HL-60 (cell line): ENCODE results near the gene WDR26.

ENCODE experiments used
- DNase-seq, 2 experiments: peaks; one replicate each; pipeline ENCODE4 v3.0.0-alpha.2; 2010 to 2020; ENCODE audit warnings: low read depth in 1 of 2, low spot score in 1 of 2
- H3K27ac ChIP-seq: fragments of 250-450 bp; sonication (Bioruptor Pico); replicated peaks from 2 replicates; pipeline ENCODE4 v1.5.1; 2020; ENCODE audit warnings: mild to moderate bottlenecking, moderate library complexity
- H3K27me3 ChIP-seq: fragments of 250-450 bp; sonication (Bioruptor Pico); 2 replicates; pipeline ENCODE4 v1.5.1; 2021; ENCODE audit warnings: mild to moderate bottlenecking, moderate library complexity; ENCODE audit not compliant: insufficient read depth, poor library complexity, severe bottlenecking
- H3K4me3 ChIP-seq: replicated peaks from 2 replicates; pipeline ENCODE4 v1.5.1; 2011; ENCODE audit warnings: mild to moderate bottlenecking, control low read depth, low read length; ENCODE audit not compliant: insufficient read depth
- GABPA ChIP-seq: IDR thresholded peaks from 2 replicates; pipeline ENCODE4 v1.6.1; 2012; ENCODE audit warnings: low read depth
- POLR2AphosphoS5 ChIP-seq: IDR thresholded peaks from 2 replicates; pipeline ENCODE4 v1.6.1; 2012; ENCODE audit warnings: low read depth
- REST ChIP-seq: IDR thresholded peaks from 2 replicates; pipeline ENCODE4 v1.6.1; 2012; ENCODE audit warnings: low read depth; ENCODE audit not compliant: insufficient replicate concordance
- SPI1 ChIP-seq: IDR thresholded peaks from 2 replicates; pipeline ENCODE4 v1.6.1; 2012; ENCODE audit warnings: low read depth, mild to moderate bottlenecking, borderline replicate concordance
- TF ChIP-seq, protein P1 (sequence below): IDR thresholded peaks from one replicate; pipeline ENCODE4 v1.5.1; 2011; ENCODE audit warnings: low read length, control low read depth, inconsistent platforms; ENCODE audit not compliant: insufficient read depth

The WDR26 gene

DNA sequence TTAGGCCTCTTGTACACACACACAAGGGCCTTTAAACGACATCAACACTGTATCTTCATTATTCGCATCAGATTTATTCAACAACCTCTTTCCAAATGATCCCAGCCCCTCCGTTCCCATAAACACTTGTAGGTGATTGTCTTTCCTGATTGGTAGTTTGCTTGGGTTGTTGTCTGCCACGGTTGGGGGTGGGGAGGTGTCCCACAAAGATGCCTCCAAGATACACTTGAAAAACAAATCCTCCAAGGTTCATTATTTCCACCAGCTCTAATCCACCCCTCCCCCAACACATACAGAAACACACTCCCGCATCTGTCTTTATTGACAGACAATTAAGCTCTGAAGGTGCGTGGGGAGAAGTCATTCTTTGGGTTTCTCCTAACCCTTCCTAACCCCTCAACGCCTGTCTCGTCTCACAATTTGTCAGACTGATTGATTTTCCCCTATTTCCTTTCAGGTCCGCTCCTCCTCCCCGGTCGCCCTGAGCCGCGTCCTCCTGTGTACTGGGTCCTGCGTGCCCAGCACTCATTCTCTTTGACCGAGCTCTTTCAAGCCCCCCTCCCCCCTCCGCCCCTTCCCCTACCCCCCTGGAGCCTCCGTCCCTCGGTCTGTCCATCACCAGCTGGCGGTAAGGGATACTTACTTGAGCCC, 1.4 kb downstream of the WDR26 start:
- H3K27ac ChIP-seq, result peak overlapping the region; percentile 67
- DNase-seq, result peak in 1 of 2 experiments; percentile 4
- no peaks in the 10 kb centered on the region for H3K27me3 ChIP-seq
- TF ChIP-seq SPI1 (no peak), POLR2AphosphoS5 (no peak), REST (no peak), GABPA (no peak)
- TF ChIP-seq, protein P1, sequence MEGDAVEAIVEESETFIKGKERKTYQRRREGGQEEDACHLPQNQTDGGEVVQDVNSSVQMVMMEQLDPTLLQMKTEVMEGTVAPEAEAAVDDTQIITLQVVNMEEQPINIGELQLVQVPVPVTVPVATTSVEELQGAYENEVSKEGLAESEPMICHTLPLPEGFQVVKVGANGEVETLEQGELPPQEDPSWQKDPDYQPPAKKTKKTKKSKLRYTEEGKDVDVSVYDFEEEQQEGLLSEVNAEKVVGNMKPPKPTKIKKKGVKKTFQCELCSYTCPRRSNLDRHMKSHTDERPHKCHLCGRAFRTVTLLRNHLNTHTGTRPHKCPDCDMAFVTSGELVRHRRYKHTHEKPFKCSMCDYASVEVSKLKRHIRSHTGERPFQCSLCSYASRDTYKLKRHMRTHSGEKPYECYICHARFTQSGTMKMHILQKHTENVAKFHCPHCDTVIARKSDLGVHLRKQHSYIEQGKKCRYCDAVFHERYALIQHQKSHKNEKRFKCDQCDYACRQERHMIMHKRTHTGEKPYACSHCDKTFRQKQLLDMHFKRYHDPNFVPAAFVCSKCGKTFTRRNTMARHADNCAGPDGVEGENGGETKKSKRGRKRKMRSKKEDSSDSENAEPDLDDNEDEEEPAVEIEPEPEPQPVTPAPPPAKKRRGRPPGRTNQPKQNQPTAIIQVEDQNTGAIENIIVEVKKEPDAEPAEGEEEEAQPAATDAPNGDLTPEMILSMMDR, result no peak
- peak overlapping the region; percentile 91 for H3K4me3 ChIP-seq

- H3K27me3 ChIP-seq, result no peaks in the 10 kb centered on the region
- TF ChIP-seq GABPA, result no peak
- TF ChIP-seq POLR2AphosphoS5, result no peak
- no peak for TF ChIP-seq REST
- TF ChIP-seq SPI1, result no peak
- TF ChIP-seq, protein P1, result no peak
- DNase-seq, result no peak
- H3K4me3 ChIP-seq, result peak overlapping the region; percentile 91
- H3K27ac ChIP-seq, result peak overlapping the region; percentile 40
Observed at GRCh38 chr1:224432672-224433040, 1.9 kb downstream of the WDR26 start.

- no peaks in the 10 kb centered on the region for H3K27me3 ChIP-seq
- peak overlapping the region; percentile 40 for H3K27ac ChIP-seq
- TF ChIP-seq REST (no peak), GABPA (no peak), SPI1 (no peak), POLR2AphosphoS5 (no peak)
- H3K4me3 ChIP-seq, result peak overlapping the region; percentile 91
- DNase-seq, result no peak
Observed at GRCh38 chr1:224432146-224432545, 2.5 kb downstream of the WDR26 start.
